ENCODE data around the gene DOK4.
A peak's percentile ranks its signal among the peaks of the same experiment; 100 is the strongest.
"Not testable (repeated sequence)": the region's sequence is repeated elsewhere in the genome, so short reads cannot be mapped to it uniquely, and the experiment has no call there.

DOK4 gene

GRCh38 chr16:57475711-57476339 is 10.5 kb downstream of the DOK4 start:
- DNase-seq: peak; percentile 81

GRCh38 chr16:57474671-57475661 is 11.3 kb downstream of the DOK4 start:
- DNase-seq: no peak

GRCh38 chr16:57473906-57474305 is 12.4 kb downstream of the DOK4 start:
- DNase-seq: no peak

GRCh38 chr16:57473176-57473840 is 13.0 kb downstream of the DOK4 start:
- no peak for DNase-seq

- DNase-seq: no peak
Observed at GRCh38 chr16:57472665-57473060, 13.6 kb downstream of the DOK4 start.

- no peak for DNase-seq
Observed at GRCh38 chr16:57471852-57472664, 14.2 kb downstream of the DOK4 start.

GRCh38 chr16:57471209-57471608 is 15.1 kb downstream of the DOK4 start:
- DNase-seq: no peak

- no peak for DNase-seq
Observed at GRCh38 chr16:57470711-57471110, 15.6 kb downstream of the DOK4 start.

- no peak for DNase-seq
Observed at GRCh38 chr16:57469917-57470470, 16.3 kb downstream of the DOK4 start.

GRCh38 chr16:57469046-57469445 is 17.2 kb downstream of the DOK4 start:
- no peak for DNase-seq

- no peak for DNase-seq
Observed at GRCh38 chr16:57468346-57468745, 17.9 kb downstream of the DOK4 start.

GRCh38 chr16:57464523-57464922 is 21.8 kb downstream of the DOK4 start:
- DNase-seq: no peak

- no peak for DNase-seq
Observed at GRCh38 chr16:57462978-57463362, 23.3 kb downstream of the DOK4 start.

- DNase-seq: peak; percentile 48
Observed at GRCh38 chr16:57462209-57462977, 23.9 kb downstream of the DOK4 start, which contains the start of gene POLR2C. Gene POLR2C, plus strand, starts transcription at chr16:57462679. Its CDS starts 46 bp downstream, at chr16:57462725.

GRCh38 chr16:57452021-57452420 is 34.3 kb downstream of the DOK4 start:
- no peak for DNase-seq

GRCh38 chr16:57447186-57447962 is 38.9 kb downstream of the DOK4 start, which contains the start of the genes CIAPIN1 and COQ9:
Gene CIAPIN1, minus strand, starts transcription at chr16:57447385. Its CDS starts 6,457 bp downstream, at chr16:57440928.
Gene COQ9, plus strand, starts transcription at chr16:57447479. Its CDS starts 27 bp downstream, at chr16:57447506.
- peak; percentile 94 for DNase-seq

GRCh38 chr16:57446531-57447185 is 39.6 kb downstream of the DOK4 start:
- DNase-seq: peak; percentile 20

GRCh38 chr16:57445510-57445909 is 40.8 kb downstream of the DOK4 start:
- DNase-seq: no peak

GRCh38 chr16:57444711-57445110 is 41.6 kb downstream of the DOK4 start:
- DNase-seq: no peak

GRCh38 chr16:57440551-57440950 is 45.7 kb downstream of the DOK4 start:
- DNase-seq: not testable (repeated sequence)
